Posterior vena cava (tissue), 2 donors: ENCODE data around the gene KCTD20. TPM values are rescaled to one million over a fixed set of nuclear protein-coding genes. Genes with fewer than 3 reads are reported as not detected.

Experiments
- DNase-seq: peaks from one replicate; pipeline ENCODE4 v3.0.0-alpha.2; 2020; ENCODE audit warnings: low spot score
- intact Hi-C, 2 donors: fragments of 100-400 bp; cut with DNase I; formaldehyde crosslinking; loops; one replicate each; pipeline versions ENCODE4 v1.14.1 to v1.14.2; 2022 to 2023
- total RNA-seq, 2 donors: library from RNA; stranded (reverse); fragmentation: NEBNext Ultra II Directional; extraction: Animal tissue kit (Norgen Biotek cat#: 25700); gene quantifications; one replicate each; pipeline ENCODE4 v1.2.1, GENCODE V29; 2021
- donor health status: DM: yes; HTN: yes; CAD: no.
- donor health status: DM: yes; HTN: yes; CAD: no.

KCTD20 gene
- total RNA-seq, 2 donors from 2014 or later: 52.6 to 54.3 TPM

DNA sequence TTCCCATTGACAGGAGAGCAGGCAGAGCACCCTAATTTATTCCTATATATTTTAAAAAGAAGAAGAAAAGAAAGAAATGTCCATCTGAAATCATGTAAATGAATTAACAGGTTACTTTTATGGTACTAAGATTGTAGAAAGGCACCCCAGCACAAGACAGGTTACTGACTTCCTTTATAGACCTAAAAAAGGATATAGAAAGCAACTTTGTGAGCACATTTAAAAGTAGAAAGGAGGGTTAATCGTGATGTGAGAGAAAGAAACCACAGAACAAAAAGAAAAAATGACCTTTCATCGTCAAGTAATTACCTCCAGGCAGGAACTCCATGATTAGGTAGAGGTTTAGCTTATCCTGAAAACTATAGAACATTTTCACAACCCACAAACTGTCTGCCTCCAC, 74.6 kb downstream of the KCTD20 start:
- intact Hi-C loops: no loop called here
- DNase-seq: no peak

DNA sequence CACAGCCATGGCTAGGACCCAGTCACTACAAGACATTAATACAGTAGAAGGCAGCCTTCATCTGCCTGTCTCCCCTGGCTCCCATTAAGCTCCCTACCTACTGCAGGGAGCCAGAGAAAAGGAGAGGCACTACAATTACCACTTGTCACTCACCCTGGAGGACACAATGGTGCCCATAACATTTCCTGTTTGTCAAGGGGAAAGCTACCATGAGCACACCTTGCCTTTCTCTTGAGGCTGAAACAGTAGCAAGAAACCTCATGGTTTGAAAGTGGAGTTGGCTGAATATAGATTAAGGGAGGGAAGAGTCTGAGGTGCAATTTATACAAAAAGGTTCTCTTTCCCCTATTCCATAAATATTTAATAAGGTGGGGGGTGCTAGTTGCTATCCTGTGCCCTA, 76.6 kb downstream of the KCTD20 start:
- intact Hi-C loops: no loop called here
- no peak for DNase-seq

DNA sequence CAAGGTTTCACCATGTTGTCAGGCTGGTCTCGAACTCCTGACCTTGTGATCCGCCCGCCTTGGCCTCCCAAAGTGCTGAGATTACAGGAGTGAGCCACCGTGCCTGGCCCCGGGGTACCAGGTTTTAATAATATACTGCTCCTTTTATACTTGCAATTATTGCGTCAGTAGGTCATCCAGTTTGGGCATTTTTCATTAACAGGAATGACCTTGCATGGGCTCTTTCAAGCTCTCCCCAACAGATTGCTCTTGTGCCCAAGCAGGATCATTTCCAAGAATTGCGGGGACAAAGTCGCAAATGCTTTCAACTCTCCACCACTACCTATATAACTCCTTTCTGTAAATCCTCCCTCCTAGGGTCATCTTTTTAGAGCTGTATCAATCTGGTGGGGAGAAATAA, 80.7 kb downstream of the KCTD20 start:
- intact Hi-C loops: no loop called here
- DNase-seq: no peak

DNA sequence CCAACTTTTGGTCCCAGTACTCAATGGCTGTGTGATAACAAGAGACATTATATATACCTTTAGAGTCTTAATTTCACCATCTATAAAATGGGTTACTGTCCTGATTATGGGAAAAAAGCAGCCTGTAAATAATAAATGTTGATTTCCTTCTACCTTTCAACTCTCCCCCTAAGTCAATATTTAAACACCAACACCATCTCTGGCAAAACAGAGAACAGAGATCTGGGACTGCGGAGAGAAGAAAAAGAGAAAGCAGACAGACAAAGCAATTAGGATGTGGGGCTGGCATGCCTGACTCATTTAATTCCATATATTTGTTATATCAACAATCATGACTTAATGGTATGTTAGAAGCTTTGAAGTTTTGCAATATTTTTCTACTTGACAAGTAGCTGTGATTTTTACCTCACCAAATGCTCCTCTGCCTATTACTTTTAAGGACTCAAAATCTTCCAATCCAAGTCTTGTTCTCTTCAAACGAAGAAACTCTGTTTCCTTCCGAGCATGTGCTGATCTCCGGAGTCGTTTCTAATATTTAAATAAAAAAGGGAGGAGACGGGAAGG, 81.2 kb downstream of the KCTD20 start:
- intact Hi-C loops: no loop called here
- DNase-seq: no peak

DNA sequence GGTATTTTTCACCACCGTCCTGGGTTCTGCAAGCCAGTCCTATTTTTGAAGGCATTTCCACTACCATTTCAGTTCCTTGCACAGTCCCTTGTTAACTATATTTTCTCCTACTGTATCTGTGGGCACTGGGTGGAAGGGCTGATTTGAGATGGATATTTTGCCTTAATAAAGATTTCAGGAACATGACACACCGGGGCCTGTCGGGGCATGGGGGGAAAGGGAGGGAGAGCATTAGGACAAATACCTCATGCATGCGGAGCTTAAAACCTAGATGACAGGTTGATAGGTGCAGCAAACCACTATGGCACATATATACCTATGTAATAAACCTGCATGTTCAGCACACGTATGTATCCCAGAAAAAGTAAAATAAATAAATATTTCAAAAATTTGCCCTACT, 82.1 kb downstream of the KCTD20 start:
- no peak for DNase-seq
- intact Hi-C loops: no loop called here

DNA sequence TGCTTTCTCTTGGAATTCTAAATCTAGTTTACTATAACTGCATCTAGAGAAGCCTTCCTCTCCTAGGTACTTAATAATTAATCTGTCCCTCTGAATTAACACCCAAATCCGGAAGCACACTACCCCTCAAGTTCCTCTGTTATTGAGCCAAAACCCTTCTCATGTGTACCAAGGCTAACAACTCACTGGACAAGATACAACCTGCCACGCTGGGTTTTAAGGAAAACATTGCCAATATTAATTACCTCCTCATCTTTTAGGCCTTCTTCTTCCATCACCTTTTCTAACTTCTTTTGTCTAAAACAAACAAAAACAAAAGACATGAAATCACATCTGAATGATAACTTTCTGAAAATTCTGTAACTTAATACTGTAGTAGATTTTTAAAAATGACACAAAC, 82.5 kb downstream of the KCTD20 start:
- intact Hi-C loops: no loop called here

DNA sequence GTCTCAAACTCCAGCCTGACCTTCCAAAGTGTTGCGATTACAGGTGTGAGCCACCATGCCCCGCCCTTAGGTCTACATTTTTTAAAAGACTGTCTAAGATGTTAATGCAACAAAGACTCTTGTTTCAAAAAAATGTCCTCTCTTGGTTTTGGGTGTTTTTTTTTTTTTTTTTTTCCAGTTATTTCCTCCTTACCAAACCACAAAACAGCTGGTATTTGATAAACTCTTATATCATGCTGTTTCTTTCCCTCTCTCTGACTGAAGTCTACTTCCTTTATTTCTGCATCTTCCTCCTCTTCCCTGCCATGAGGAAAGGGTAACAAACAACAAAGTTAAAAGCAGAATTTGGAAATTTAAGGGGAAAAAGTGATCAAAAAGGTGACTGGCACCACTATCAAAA, 83.3 kb downstream of the KCTD20 start:
- no peak for DNase-seq
- intact Hi-C loops: no loop called here

More for the DNA sequence above, 82.5 kb downstream of the KCTD20 start:
- no peak for DNase-seq

DNA sequence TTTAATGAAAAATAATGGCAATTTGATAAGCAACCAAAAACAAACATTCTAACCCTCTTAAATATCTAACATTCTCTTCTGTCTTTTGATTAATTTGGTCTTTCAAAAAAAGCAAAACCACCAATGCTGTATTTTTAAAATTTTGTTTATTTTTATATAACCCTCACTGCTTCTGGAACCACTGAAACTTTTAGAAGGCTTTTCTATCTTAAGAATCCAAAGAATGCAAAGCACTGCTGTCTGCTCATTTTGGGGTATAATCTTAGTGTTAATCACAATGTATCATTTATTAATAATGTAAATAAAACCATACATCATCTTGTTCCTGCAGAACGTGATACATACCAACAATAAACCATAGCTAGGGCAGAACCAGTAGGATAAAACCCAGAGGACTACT, 90.5 kb downstream of the KCTD20 start:
- DNase-seq: no peak
- intact Hi-C loops: no loop called here

DNA sequence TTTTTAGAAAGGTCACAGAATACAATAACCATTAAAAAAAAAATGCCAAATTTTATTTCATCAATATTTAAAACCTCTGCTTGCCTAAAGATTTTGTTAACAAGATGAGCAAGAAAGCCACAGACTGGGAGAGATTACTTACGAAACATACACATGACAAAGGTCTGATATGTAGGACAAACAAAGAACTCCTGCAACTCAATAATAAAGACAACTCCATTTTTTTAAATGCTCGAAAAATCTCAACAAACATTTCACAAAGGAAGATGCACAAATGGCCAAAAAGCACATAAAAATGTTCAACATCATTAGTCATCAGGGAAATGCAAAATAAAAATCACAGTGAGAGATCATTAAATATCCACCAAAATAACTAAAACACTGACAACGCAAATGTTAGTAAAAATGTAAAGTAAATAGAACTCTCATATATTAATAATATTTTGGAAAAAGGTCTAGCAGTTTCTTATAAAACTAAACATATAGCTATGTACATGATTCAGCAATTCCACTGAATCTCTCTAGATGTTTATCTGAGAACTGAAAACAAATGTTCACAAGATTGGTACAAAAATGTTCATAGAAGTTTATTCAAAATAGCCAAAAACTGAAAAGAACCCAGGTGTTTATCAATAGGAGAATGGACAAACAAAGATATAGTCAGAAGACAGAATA, 94.2 kb downstream of the KCTD20 start:
- DNase-seq: no peak
- intact Hi-C loops: no loop called here

DNA sequence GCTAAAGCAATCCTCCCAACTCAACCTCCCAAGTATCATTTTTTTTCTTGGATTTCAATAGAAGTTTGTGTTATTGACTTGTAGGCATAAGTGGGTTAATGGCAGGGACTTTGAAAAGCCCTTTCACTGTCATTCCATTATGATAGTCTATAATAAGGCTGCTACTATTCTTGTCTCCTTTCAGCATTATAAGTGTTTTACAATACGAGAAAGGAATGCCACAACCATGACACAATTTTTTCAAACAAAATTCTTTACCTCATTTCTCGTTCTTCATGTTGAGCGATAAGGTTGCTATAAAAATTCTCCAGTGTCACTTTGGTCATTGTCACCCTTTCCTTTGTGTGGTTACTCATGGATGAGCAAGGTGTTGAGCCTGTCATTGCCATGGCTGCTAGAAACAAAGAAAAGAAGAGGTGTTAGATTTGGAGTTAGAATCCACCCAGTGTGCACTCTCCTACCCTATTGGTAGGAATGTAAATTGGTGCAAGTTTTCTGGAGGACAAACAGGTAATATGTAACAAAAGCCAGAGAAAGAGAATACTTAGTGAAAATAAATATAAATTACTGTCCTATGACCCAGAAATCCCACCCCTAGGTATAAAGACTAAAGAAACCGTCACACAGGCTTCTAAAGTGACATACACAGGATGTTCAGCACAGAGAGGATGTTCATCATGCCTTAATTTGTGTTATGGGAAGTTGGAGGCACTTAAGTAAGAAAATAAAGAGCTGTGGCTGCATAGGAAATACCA, 97.2 kb downstream of the KCTD20 start:
- intact Hi-C loops: no loop called here
- DNase-seq: no peak

Other genes with a start within 250 kb of the KCTD20 start
- gene BRPF3, start 246.3 kb upstream of the KCTD20 start, total RNA-seq: 10 to 100 TPM; 16.2 to 22.8 TPM
- gene PNPLA1, start 172.9 kb upstream of the KCTD20 start, total RNA-seq: under 1 TPM; 0.14 to 0.19 TPM
- gene BNIP5, start 106.1 kb upstream of the KCTD20 start, total RNA-seq: not detected
- gene ETV7, start 55.3 kb upstream of the KCTD20 start, total RNA-seq: under 1 TPM in 1 of 2 donors, not detected in 1; 0.57 TPM
- gene PXT1, start 146 bp upstream of the KCTD20 start, total RNA-seq: not detected
- 10 to 100 TPM; 32.1 to 32.7 TPM for gene STK38, start 104.5 kb downstream of the KCTD20 start, total RNA-seq
- 100 to 1,000 TPM; 170 to 190 TPM for gene SRSF3, start 151.4 kb downstream of the KCTD20 start, total RNA-seq
- 100 to 1,000 TPM in 1 of 2 donors, 10 to 100 TPM in 1; 87.4 to 195 TPM for gene CDKN1A, start 235.7 kb downstream of the KCTD20 start, total RNA-seq